ENCODE results near the gene KCNK10. TPM values are rescaled to one million over a fixed set of nuclear protein-coding genes. Genes with fewer than 3 reads are reported as not detected.

KCNK10 gene
- total and polyA plus RNA-seq, 2 donors from 2014 or later, result 0.54 to 1.1 TPM

DNA sequence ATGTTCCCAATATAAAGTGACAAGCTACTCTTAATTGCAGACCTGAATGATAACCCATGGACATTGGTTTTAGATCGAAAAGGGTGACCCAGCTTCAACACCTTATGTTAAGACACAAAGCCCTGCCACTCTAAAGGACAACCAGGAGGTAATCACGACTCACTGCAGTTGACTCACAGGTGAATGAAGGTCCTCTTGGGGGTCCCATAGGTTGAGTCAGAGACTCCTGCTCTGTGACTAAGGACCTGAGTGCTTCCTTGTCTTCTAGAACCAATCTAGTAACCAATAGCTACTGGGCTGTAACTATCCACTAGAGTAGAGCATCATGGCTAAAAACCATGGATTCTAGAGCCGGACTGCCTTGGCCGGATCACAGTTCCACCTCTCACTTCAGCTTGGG is 73.8 kb downstream of the KCNK10 start:
- no peak for TF ChIP-seq CTCF (IDR thresholded peaks at IDR 0.05; ENCODE audit: borderline replicate concordance, extremely low read depth, insufficient read depth)
- Histone ChIP-seq H3K27me3 (ENCODE audit: control insufficient read depth, insufficient read depth, low read length) (no peaks in the 10 kb centered on the region), H3K4me1 (ENCODE audit: control insufficient read depth in 2 of 3, insufficient read depth in 2 of 3, low read depth in 1 of 3, low read length in 3 of 3) (no peaks in the 10 kb centered on the region), H3K9ac (ENCODE audit: low read length in 3 of 3) (no peak overlapping the region), H3K9me3 (ENCODE audit: control insufficient read depth in 2 of 3, insufficient read depth in 1 of 3, low read length in 3 of 3) (no peaks in the 10 kb centered on the region), H3K36me3 (ENCODE audit: control insufficient read depth in 2 of 3, insufficient read depth in 3 of 3, low read length in 3 of 3) (no peaks in the 10 kb centered on the region), H3K4me3 (ENCODE audit: low read length in 3 of 3) (no peak overlapping the region), H3K27ac (ENCODE audit: low read depth in 2 of 2, low read length in 2 of 2) (no peak overlapping the region)
- FAIRE-seq, result no peak
- intact Hi-C loops (cut with DNase I), result no loop called here
- no peak for DNase-seq

GRCh38 chr14:88248606-88249005 is 74.5 kb downstream of the KCNK10 start:
- Histone ChIP-seq H3K9ac (ENCODE audit: low read length in 3 of 3) (no peak overlapping the region), H3K36me3 (ENCODE audit: control insufficient read depth in 2 of 3, insufficient read depth in 3 of 3, low read length in 3 of 3) (no peaks in the 10 kb centered on the region), H3K9me3 (ENCODE audit: control insufficient read depth in 2 of 3, insufficient read depth in 1 of 3, low read length in 3 of 3) (no peaks in the 10 kb centered on the region), H3K4me1 (ENCODE audit: control insufficient read depth in 2 of 3, insufficient read depth in 2 of 3, low read depth in 1 of 3, low read length in 3 of 3) (no peaks in the 10 kb centered on the region), H3K27ac (ENCODE audit: low read depth in 2 of 2, low read length in 2 of 2) (no peak overlapping the region), H3K27me3 (ENCODE audit: control insufficient read depth, insufficient read depth, low read length) (no peaks in the 10 kb centered on the region), H3K4me3 (ENCODE audit: low read length in 3 of 3) (no peak overlapping the region)
- intact Hi-C loops (cut with DNase I), result no loop called here
- FAIRE-seq (no peak), DNase-seq (no peak)
- no peak for TF ChIP-seq CTCF (IDR thresholded peaks at IDR 0.05; ENCODE audit: borderline replicate concordance, extremely low read depth, insufficient read depth)

DNA sequence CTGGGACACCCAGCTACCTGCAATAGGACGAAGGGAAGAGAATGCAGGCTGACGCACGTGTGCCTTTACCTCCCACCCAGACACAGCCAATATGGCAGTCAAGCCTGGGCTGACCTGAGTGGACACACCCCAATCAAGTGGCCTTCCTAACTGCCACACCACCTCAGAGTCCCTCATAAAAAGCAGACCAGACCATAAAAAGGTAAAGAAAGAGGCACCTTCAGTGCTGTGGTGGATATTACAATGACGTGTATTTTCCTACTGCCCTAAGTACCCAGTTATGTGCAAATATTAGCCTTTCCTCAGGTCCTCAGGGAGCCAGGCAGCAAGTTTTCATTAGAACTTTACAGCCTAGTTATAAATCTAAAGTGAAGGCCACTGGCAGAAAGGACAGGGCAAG is 75.8 kb downstream of the KCNK10 start:
- no peak overlapping the region for H3K9ac ChIP-seq (ENCODE audit: low read length in 3 of 3)
- H3K36me3 ChIP-seq (ENCODE audit: control insufficient read depth in 2 of 3, insufficient read depth in 3 of 3, low read length in 3 of 3), result no peaks in the 10 kb centered on the region
- no peaks in the 10 kb centered on the region for H3K27me3 ChIP-seq (ENCODE audit: control insufficient read depth, insufficient read depth, low read length)
- no peak overlapping the region for H3K27ac ChIP-seq (ENCODE audit: low read depth in 2 of 2, low read length in 2 of 2)
- DNase-seq, result no peak
- no peaks in the 10 kb centered on the region for H3K9me3 ChIP-seq (ENCODE audit: control insufficient read depth in 2 of 3, insufficient read depth in 1 of 3, low read length in 3 of 3)
- no peak for FAIRE-seq
- intact Hi-C loops (cut with DNase I), result no loop called here
- H3K4me1 ChIP-seq (ENCODE audit: control insufficient read depth in 2 of 3, insufficient read depth in 2 of 3, low read depth in 1 of 3, low read length in 3 of 3), result no peaks in the 10 kb centered on the region
- no peak overlapping the region for H3K4me3 ChIP-seq (ENCODE audit: low read length in 3 of 3)
- no peak for TF ChIP-seq CTCF (IDR thresholded peaks at IDR 0.05; ENCODE audit: borderline replicate concordance, extremely low read depth, insufficient read depth)

- intact Hi-C loops (cut with DNase I), result no loop called here
- DNase-seq (peak in 4 of 5 donors; percentile 55 to 78 (median 58)), FAIRE-seq (no peak)
These were observed 77.7 kb downstream of the KCNK10 start for GRCh38 chr14:88245321-88245720.

More at GRCh38 chr14:88245321-88245720, 77.7 kb downstream of the KCNK10 start:
- Histone ChIP-seq H3K9ac (ENCODE audit: low read length in 3 of 3) (no peak overlapping the region), H3K4me3 (ENCODE audit: low read length in 3 of 3) (no peak overlapping the region), H3K36me3 (ENCODE audit: control insufficient read depth in 2 of 3, insufficient read depth in 3 of 3, low read length in 3 of 3) (no peaks in the 10 kb centered on the region), H3K9me3 (ENCODE audit: control insufficient read depth in 2 of 3, insufficient read depth in 1 of 3, low read length in 3 of 3) (no peaks in the 10 kb centered on the region), H3K27me3 (ENCODE audit: control insufficient read depth, insufficient read depth, low read length) (no peaks in the 10 kb centered on the region), H3K4me1 (ENCODE audit: control insufficient read depth in 2 of 3, insufficient read depth in 2 of 3, low read depth in 1 of 3, low read length in 3 of 3) (no peaks in the 10 kb centered on the region), H3K27ac (ENCODE audit: low read depth in 2 of 2, low read length in 2 of 2) (no peak overlapping the region)
- TF ChIP-seq CTCF (IDR thresholded peaks at IDR 0.05; ENCODE audit: borderline replicate concordance, extremely low read depth, insufficient read depth), result no peak

Data from kidney (tissue), 14 donors.